H9 (cell line): ENCODE data around the gene ZNF385D. TPM values are rescaled to one million over a fixed set of nuclear protein-coding genes. Genes with fewer than 3 reads are reported as not detected.

Source experiments
- DNase-seq: peaks from one replicate; pipeline ENCODE4 v3.0.0-alpha.2; 2017
- H2AFZ ChIP-seq: one replicate; pipeline ENCODE4 v1.6.1; 2013; ENCODE audit warnings: mild to moderate bottlenecking, low read length, control low read depth, moderate library complexity
- H2AK5ac ChIP-seq: 2 replicates; pipeline ENCODE4 v1.6.1; 2013; ENCODE audit warnings: low read length, control low read depth, mixed read lengths; ENCODE audit not compliant: insufficient read length
- H2BK120ac ChIP-seq: one replicate; pipeline ENCODE4 v1.6.1; 2013; ENCODE audit warnings: low read depth, mild to moderate bottlenecking, low read length, control low read depth, inconsistent platforms; ENCODE audit not compliant: poor library complexity, severe bottlenecking
- H2BK12ac ChIP-seq: 2 replicates; pipeline ENCODE4 v1.6.1; 2013; ENCODE audit warnings: low read length, control low read depth, mixed read lengths, low read depth; ENCODE audit not compliant: insufficient read length
- H2BK15ac ChIP-seq: 2 replicates; pipeline ENCODE4 v1.6.1; 2013; ENCODE audit warnings: low read depth, low read length, control low read depth
- H2BK20ac ChIP-seq: one replicate; pipeline ENCODE4 v1.6.1; 2013; ENCODE audit warnings: low read depth, mild to moderate bottlenecking, low read length, control low read depth, inconsistent platforms; ENCODE audit not compliant: poor library complexity, severe bottlenecking
- H2BK5ac ChIP-seq: 2 replicates; pipeline ENCODE4 v1.6.1; 2013; ENCODE audit warnings: low read length, control low read depth, mixed read lengths; ENCODE audit not compliant: insufficient read length
- H3K14ac ChIP-seq: 2 replicates; pipeline ENCODE4 v1.6.1; 2013; ENCODE audit warnings: low read length, control low read depth; ENCODE audit not compliant: insufficient read depth
- H3K18ac ChIP-seq: 2 replicates; pipeline ENCODE4 v1.6.1; 2013; ENCODE audit warnings: low read depth, mild to moderate bottlenecking, mixed read lengths, low read length, control low read depth; ENCODE audit not compliant: insufficient read length
- H3K23ac ChIP-seq: 2 replicates; pipeline ENCODE4 v1.6.1; 2013; ENCODE audit warnings: low read length, control low read depth, mixed read lengths, low read depth; ENCODE audit not compliant: insufficient read length
- H3K23me2 ChIP-seq: 2 replicates; pipeline ENCODE4 v1.6.1; 2013; ENCODE audit warnings: low read depth, mild to moderate bottlenecking, mixed read lengths, low read length, control low read depth; ENCODE audit not compliant: insufficient read length, poor library complexity, severe bottlenecking
- H3K27ac ChIP-seq: 2 replicates; pipeline ENCODE4 v1.5.1; 2013; ENCODE audit warnings: low read length, control low read depth, mixed read lengths, low read depth; ENCODE audit not compliant: insufficient read length
- H3K27me3 ChIP-seq: 2 replicates; pipeline ENCODE4 v1.6.1; 2013; ENCODE audit warnings: low read length, control low read depth, inconsistent platforms; ENCODE audit not compliant: insufficient read depth
- H3K4ac ChIP-seq: 2 replicates; pipeline ENCODE4 v1.6.1; 2013; ENCODE audit warnings: low read depth, mild to moderate bottlenecking, control low read depth, inconsistent platforms, low read length, moderate library complexity
- H3K4me1 ChIP-seq: 2 replicates; pipeline ENCODE4 v1.6.1; 2013; ENCODE audit warnings: low read length, control low read depth, inconsistent platforms; ENCODE audit not compliant: insufficient read depth
- H3K4me2 ChIP-seq: 2 replicates; pipeline ENCODE4 v1.6.1; 2013; ENCODE audit warnings: low read length, control low read depth, mixed read lengths; ENCODE audit not compliant: insufficient read length, insufficient read depth
- H3K56ac ChIP-seq: 2 replicates; pipeline ENCODE4 v1.6.1; 2013; ENCODE audit warnings: low read depth, mild to moderate bottlenecking, mixed read lengths, low read length, control low read depth; ENCODE audit not compliant: insufficient read length
- H3K79me1 ChIP-seq: 2 replicates; pipeline ENCODE4 v1.6.1; 2013; ENCODE audit warnings: low read depth, mild to moderate bottlenecking, moderate library complexity, low read length, control low read depth, inconsistent platforms; ENCODE audit not compliant: insufficient read depth, poor library complexity, severe bottlenecking
- H3K79me2 ChIP-seq: 2 replicates; pipeline ENCODE4 v1.6.1; 2013; ENCODE audit warnings: low read length, control low read depth, inconsistent platforms; ENCODE audit not compliant: insufficient read depth
- H3K9ac ChIP-seq: 2 replicates; pipeline ENCODE4 v1.6.1; 2013; ENCODE audit warnings: low read length, control low read depth, mixed read lengths; ENCODE audit not compliant: insufficient read length; ENCODE audit errors: extremely low read depth
- H3K9me3 ChIP-seq: one replicate; pipeline ENCODE4 v1.6.1; 2013; ENCODE audit warnings: low read depth, low read length, inconsistent platforms; ENCODE audit not compliant: control insufficient read depth
- H3T11ph ChIP-seq: one replicate; pipeline ENCODE4 v1.6.1; 2013; ENCODE audit warnings: mild to moderate bottlenecking, low read length, control low read depth, inconsistent platforms
- H4K20me1 ChIP-seq: one replicate; pipeline ENCODE4 v1.6.1; 2013; ENCODE audit not compliant: control insufficient read depth, insufficient read length, insufficient read depth
- H4K5ac ChIP-seq: 2 replicates; pipeline ENCODE4 v1.6.1; 2013; ENCODE audit warnings: low read depth, mild to moderate bottlenecking, mixed read lengths, low read length, control low read depth; ENCODE audit not compliant: insufficient read length
- H4K8ac ChIP-seq: replicated peaks from 2 replicates; pipeline ENCODE4 v1.6.1; 2013; ENCODE audit warnings: low read length, control low read depth, mixed read lengths, low read depth; ENCODE audit not compliant: insufficient read length
- H4K91ac ChIP-seq: 2 replicates; pipeline ENCODE4 v1.6.1; 2013; ENCODE audit warnings: low read depth, mild to moderate bottlenecking, moderate library complexity, mixed read lengths, low read length, control low read depth; ENCODE audit not compliant: insufficient read length
- H3K27ac Mint-ChIP-seq, 3 experiments: 2 replicates in 2 of 3; 3 replicates in 1 of 3; pipeline ENCODE4 v1.8.0; 2020 to 2021; ENCODE audit warnings: mixed read lengths in 3 of 3, mild to moderate bottlenecking in 1 of 3, moderate library complexity in 1 of 3
- H3K27me3 Mint-ChIP-seq: 2 replicates; pipeline ENCODE4 v1.8.0; 2021; ENCODE audit warnings: low read depth, mild to moderate bottlenecking, moderate library complexity, mixed read lengths
- H3K36me3 Mint-ChIP-seq, 3 experiments: 2 replicates in 2 of 3; 3 replicates in 1 of 3; pipeline ENCODE4 v1.8.0; 2020 to 2021; ENCODE audit warnings: low read depth in 3 of 3, mixed read lengths in 3 of 3; ENCODE audit not compliant: insufficient read depth in 1 of 3
- H3K4me1 Mint-ChIP-seq, 2 experiments: 2 replicates each; pipeline ENCODE4 v1.8.0; 2020; ENCODE audit warnings: mixed read lengths in 2 of 2
- H3K4me3 Mint-ChIP-seq, 2 experiments: 2 replicates in 1 of 2; 3 replicates in 1 of 2; pipeline ENCODE4 v1.8.0; 2020 to 2021; ENCODE audit warnings: mild to moderate bottlenecking in 2 of 2, mixed read lengths in 2 of 2, moderate library complexity in 1 of 2
- H3K9me3 Mint-ChIP-seq, 2 experiments: 2 replicates in 1 of 2; 3 replicates in 1 of 2; pipeline ENCODE4 v1.8.0; 2020; ENCODE audit warnings: mild to moderate bottlenecking in 2 of 2, mixed read lengths in 2 of 2, moderate library complexity in 1 of 2
- WGBS: extraction: QIAGEN DNeasy Blood & Tissue Kit; methylation state at CpG from one replicate; pipeline ENCODE4 v1.1.7; 2013; ENCODE audit warnings: missing lambda C conversion rate, low lambda C conversion rate, mixed read lengths; ENCODE audit not compliant: insufficient read length; ENCODE audit errors: extremely low coverage; 5-methylcytosine and 5-hydroxymethylcytosine counted together
- total RNA-seq: library from RNA; stranded (reverse); gene quantifications from 2 replicates; pipeline ENCODE4 v1.2.1, GENCODE V29; 2021
- TF ChIP-seq, protein P1 (sequence below): fragments of 200-600 bp; sonication (generic); conservative IDR thresholded peaks from 3 replicates; pipeline ENCODE4 v1.8.0; 2021; ENCODE audit warnings: antibody characterized with exemption, mild to moderate bottlenecking

The ZNF385D gene
- total RNA-seq, 1 experiment from 2014 or later, result 1.5 TPM

DNA sequence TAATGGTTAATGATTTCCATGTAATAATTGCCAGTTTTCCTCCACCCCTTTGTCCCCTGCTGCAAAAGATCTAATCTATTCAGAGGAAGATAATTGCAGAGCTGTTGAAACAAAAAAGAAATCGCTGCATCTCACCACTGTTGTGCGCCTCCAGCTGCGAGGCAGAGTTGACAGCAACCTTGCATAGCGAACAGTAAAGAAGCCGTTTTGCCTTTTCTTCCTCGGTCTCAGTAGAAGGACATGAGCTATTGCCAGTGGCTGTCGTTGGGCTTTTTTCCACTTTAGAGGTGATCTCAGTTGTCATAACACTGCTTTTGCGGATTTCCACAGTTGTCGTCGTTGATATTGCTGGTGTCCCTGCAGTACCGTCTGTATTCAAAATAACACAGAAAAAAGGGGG is 314.2 kb downstream of the ZNF385D start:
- Histone ChIP-seq H3K4me2 (no peak overlapping the region), H2BK12ac (no peak overlapping the region), H4K20me1 (no peaks in the 10 kb centered on the region), H3T11ph (no peak overlapping the region), H2AK5ac (no peak overlapping the region), H3K79me2 (no peaks in the 10 kb centered on the region), H2BK120ac (no peak overlapping the region), H3K79me1 (no peaks in the 10 kb centered on the region), H4K8ac (no peak overlapping the region), H4K5ac (no peak overlapping the region), H3K56ac (no peak overlapping the region), H3K4me1 (no peaks in the 10 kb centered on the region), H3K27ac (no peak overlapping the region), H2BK20ac (no peak overlapping the region), H3K9ac (no peak overlapping the region), H3K14ac (no peak overlapping the region), H3K18ac (no peak overlapping the region), H3K9me3 (no peaks in the 10 kb centered on the region), H2BK5ac (no peak overlapping the region), H2BK15ac (no peak overlapping the region), H3K23ac (no peak overlapping the region), H4K91ac (no peak overlapping the region), H2AFZ (no peak overlapping the region), H3K23me2 (no peaks in the 10 kb centered on the region), H3K27me3 (no peaks in the 10 kb centered on the region), H3K4ac (no peak overlapping the region)
- Mint-ChIP-seq H3K27ac (peak overlapping the region in 1 of 3 experiments; percentile 68; a peak in 3 of 7 replicates), H3K4me1 (peaks cover 4 to 7% of the 10 kb centered on the region in 2 experiments), H3K36me3 (no peaks in the 10 kb centered on the region; a peak in 1 of 7 replicates), H3K9me3 (no peaks in the 10 kb centered on the region), H3K27me3 (no peaks in the 10 kb centered on the region), H3K4me3 (no peak overlapping the region)
- no peak for DNase-seq
- TF ChIP-seq, protein P1, sequence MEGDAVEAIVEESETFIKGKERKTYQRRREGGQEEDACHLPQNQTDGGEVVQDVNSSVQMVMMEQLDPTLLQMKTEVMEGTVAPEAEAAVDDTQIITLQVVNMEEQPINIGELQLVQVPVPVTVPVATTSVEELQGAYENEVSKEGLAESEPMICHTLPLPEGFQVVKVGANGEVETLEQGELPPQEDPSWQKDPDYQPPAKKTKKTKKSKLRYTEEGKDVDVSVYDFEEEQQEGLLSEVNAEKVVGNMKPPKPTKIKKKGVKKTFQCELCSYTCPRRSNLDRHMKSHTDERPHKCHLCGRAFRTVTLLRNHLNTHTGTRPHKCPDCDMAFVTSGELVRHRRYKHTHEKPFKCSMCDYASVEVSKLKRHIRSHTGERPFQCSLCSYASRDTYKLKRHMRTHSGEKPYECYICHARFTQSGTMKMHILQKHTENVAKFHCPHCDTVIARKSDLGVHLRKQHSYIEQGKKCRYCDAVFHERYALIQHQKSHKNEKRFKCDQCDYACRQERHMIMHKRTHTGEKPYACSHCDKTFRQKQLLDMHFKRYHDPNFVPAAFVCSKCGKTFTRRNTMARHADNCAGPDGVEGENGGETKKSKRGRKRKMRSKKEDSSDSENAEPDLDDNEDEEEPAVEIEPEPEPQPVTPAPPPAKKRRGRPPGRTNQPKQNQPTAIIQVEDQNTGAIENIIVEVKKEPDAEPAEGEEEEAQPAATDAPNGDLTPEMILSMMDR, result no peak
- WGBS, result no CpG with 5 or more reads among the region's 11 CpGs
